GM21447 (cell line): ENCODE data around the gene MEIS1.
"Not testable (repeated sequence)": the region's sequence is repeated elsewhere in the genome, so short reads cannot be mapped to it uniquely, and the experiment has no call there.

ENCODE experiments used
- ATAC-seq: cut with Tn5 transposase; IDR thresholded peaks from one replicate; pipeline ENCODE4 v1.9.1; 2021; ENCODE audit not compliant: unreplicated experiment

The MEIS1 gene

DNA sequence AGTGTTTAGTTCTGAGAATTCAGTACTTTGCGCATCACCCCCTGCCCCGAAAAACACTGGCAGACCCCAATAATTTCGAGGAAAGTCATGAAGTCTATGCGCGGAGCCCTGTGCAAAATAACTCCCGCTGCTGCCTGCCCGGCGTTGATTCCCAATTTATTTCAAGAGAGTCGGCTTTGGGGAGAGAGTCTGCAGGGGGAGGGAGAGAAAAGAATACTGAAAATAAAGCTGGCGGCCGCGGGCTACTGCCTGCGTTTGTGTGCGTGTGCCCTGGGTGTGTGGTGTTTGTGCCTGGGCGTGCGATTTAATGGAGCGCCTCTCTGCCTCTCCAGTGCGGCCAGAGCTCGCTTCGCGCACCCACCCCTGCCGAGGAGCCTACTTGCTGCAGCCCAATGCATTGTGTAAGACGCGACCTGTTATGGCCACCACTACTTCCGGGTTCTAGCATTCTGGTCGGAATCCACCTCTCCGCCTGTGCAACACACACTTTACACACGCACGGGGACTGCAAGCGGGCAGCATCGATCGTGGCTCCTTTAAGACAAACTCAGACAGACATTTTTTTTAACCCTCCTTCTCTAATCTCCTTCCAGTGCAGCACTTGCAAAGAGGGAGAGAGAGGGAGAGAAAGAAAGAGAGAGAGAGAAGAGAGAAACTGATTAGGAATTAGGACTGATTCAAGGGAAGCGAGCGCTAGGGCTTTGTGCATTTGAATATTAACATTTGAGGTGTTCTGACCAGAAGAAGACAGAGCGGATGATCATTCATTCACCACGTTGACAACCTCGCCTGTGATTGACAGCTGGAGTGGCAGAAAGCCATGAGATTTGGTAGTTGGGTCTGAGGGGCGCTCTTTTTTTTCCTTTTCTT is at the start of gene MEIS1:
Gene MEIS1 (plus strand): TSS at position 447 of the 870 bp plus-strand sequence. CDS start 732 bp downstream, outside the sequence.
- ATAC-seq: peak; percentile 73

DNA sequence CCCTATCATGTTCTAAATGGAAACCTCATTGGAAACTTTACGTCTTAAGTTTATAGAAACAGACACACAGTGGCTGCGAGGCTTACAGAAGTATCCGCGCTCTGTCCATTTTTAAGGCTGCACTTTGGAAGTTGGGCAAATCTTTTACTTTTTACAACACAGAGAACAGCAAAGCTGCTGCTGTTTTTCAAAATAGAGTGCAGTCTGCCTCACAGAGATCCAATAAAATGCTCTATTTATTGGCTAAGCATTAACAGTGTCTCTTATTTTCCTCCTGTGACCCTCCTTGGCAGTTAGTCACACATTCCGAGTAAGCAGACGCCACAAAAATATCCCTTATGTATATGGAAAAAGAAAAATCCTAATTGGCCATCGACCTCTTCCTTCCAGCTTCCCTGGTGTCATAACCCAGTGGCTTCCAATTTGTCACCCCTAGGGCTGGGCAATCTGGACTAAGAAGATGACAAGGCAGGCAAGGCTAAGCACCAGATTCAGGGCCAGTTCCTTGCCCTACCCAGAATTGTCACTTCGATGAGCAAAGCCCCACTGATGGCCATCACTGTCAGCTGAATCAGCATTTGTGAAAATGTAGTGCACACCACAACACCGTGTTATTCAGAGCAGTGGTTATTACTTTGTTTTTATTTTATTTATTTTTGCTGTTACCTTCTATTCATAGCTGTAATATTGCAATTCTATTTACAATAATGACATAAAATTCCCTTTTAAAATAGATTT is 47.7 kb upstream of the MEIS1 start:
- ATAC-seq: no peak

DNA sequence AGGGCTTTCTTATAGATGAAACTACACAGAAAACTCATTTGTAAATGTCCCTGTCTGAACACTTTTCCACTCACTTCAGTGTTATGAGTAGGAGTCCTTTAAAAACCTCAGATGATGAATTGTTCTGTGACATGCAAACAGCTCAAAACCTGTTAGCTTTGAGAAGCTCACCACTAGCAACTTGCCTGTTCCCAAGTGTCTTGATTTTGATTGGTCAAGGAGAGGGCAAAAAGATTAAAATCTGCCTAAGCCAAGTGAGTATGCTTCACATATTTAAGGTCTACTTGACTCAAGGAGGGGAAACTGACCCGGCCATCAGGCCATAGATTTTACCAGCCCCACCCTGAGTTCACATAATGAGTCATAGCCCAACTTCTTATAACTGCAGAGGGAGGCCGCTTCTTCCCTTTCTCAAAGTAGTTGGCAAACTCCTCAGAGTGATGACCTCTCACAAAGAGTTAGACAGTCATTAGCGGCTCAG is 45.2 kb upstream of the MEIS1 start:
- ATAC-seq: no peak

- no peak for ATAC-seq
Measured at GRCh38 chr2:66390152-66390551, 44.8 kb upstream of the MEIS1 start.

GRCh38 chr2:66390811-66391210 is 44.1 kb upstream of the MEIS1 start:
- no peak for ATAC-seq

GRCh38 chr2:66391240-66391639 is 43.7 kb upstream of the MEIS1 start:
- not testable (repeated sequence) for ATAC-seq

DNA sequence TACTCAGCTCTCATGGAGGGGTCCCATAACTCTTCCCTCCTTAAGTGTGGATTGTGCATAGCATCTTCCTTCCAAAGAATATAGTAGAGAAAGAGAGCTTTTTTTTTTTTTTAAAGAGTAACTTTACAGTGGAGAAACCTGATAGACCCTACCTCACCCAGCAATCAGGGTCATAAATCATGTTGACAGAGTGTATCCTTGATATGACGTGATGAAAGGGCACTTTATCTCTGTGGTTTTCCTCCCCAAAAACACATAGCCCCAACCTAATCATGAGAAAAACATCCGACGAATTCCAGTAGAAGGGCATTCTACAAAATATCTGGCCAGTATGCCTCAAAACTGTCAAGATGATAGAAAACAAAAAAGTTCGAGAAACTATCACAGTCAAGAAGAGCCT is 29.5 kb upstream of the MEIS1 start:
- ATAC-seq: no peak

DNA sequence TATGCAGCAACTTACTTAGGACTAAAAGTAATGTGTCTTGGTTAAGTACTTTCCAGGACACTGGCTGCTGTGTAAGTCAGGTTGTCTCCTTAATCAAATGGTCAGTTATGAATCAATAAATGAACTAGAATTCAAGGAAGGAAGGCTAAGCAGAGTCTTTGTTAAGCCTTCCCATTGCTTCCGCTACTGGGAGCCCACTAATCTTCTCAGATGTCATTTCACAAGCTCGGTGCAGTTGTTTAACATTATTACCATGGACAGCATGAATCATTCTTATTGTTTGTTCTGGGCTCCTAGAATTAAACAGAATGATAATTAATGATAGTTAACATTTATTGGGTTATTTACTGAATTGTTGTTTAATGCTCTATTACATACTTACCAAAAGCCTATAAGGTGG is 26.0 kb upstream of the MEIS1 start:
- no peak for ATAC-seq

GRCh38 chr2:66412874-66413273 is 22.1 kb upstream of the MEIS1 start:
- ATAC-seq: no peak

DNA sequence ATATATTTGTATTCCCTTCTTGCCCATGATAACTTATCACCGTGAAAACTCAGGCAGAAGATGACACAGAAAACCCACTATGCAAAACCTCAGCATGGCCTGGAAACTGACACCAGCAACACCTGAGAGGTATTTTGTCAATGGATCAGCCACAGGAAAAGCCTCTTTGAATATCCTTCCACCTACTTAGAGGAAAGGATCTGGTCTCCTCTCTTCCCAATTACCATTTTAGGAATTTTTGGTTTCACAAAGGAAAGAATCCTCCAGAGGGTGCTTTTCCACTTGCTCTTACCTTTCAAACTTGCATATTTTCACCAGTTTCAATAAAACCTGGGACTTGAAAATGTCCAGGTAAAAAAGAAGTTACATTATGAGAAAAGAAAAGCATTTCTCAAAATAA is 20.0 kb upstream of the MEIS1 start:
- ATAC-seq: no peak

- no peak for ATAC-seq
Measured at GRCh38 chr2:66418381-66418780, 16.5 kb upstream of the MEIS1 start.

DNA sequence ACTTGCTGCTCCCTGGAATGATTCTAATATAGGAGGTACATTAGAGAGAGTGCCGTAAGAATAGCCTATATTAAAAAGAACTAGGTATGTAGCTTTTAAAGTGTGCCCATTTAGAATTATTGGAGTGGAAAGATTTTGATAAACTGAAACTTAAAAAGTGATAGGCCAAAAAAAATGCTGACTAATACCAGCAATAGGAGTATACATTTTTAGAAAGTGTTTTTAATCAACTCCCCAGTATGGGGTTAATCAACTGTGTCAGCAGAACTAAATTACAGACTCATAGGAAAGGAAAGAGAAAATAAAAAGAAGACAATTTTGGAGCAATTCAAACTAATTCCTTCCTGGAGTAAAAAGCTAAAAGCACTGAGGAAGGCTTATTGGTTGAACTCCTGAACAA is 13.3 kb upstream of the MEIS1 start:
- no peak for ATAC-seq

- no peak for ATAC-seq
Measured at GRCh38 chr2:66423391-66424124, 11.4 kb upstream of the MEIS1 start.

DNA sequence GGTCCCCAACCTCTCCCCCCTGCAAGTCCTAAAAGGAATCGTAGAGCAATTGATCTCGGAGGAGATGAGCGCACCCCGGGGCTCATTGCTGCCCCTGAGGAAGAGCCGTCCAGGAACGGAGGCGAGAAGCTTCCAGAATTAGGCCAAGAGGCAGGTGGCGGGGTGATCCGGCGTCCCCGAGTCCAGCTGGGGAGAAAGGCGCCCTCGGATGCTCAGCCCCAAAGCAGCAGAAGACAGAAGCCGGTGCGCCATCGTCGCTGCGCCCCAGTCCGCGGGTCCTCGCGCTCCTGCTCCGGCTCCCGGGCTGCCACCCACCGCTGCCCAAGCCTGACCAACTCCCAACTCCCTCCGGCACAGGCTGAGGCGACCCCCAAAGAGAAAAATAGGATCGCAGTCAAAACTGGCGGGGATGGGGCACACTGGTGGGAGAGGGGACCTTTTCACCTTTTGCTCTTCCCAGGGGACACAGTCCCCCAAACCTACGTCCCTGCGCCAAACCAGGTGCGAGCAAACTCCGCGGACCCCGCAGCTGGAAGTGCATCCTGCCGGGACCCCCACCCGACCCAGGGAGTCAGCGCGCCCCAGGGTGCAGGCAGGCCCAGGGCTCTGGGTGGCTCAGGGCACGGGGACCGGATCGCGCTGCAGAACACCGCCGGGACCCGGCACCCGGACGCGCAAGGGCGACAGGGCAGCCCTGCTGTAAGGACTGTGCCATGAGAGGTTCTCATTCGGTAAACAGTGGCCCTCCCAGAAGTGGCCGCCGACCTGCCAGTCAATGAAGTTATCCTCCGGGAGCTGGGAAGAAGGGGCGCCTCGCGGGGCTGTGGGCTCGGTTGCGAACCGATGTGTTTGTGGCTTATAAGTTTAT is 8.4 kb upstream of the MEIS1 start:
- no peak for ATAC-seq

- no peak for ATAC-seq
Measured at GRCh38 chr2:66427300-66427699, 7.6 kb upstream of the MEIS1 start.

GRCh38 chr2:66428986-66429612 is 5.8 kb upstream of the MEIS1 start:
- ATAC-seq: no peak

DNA sequence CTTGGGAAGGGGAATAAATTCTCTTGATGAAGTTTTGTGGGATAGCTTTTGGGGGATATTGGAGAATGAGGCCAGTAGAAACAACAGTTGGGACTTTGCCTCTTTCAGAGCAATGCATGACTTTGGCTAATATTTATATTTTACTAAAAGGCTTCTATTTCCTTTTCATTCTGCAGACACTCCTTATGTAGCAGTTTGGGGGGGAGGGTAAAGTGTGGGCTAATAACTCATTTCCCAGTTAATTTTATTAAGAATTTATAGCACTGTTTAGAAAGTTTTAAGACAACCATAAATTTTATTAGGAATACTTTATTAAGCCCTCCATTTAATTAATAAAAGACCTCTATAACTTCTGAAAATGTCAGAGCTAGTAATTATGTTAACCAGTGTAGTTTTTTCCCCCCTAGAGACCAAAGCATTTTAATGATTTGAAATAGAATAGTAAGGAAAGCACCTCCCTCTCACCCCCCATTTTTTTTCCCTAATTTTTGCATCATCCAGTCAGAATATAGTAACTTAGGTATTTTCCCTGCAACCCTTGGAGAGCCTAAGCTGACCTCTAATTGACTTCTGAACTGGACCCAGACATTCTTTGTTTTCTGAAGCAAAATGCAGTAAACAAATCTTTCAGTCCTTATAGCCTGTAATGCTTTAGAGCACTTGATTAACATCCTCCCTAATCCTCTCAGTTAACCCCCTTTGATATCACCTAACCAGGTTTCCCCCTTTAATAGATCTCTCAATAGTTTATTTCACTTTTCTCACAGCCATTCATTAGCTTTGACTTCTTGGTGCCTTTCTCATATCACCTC is 5.0 kb upstream of the MEIS1 start:
- no peak for ATAC-seq

GRCh38 chr2:66430505-66431273 is 4.2 kb upstream of the MEIS1 start:
- ATAC-seq: no peak
